ENCODE measurements around the gene RGS3. TPM values are rescaled to one million over a fixed set of nuclear protein-coding genes. Genes with fewer than 3 reads are reported as not detected.

The RGS3 gene
- total and polyA plus RNA-seq, 10 of the 15 experiments (the other 5 are each of a cell fraction or from before 2014, with no cell fraction given) = 2.9 to 138 (median 28.8) TPM

GRCh38 chr9:113465599-113466140, 2.1 kb downstream of the RGS3 start:
- H3K9me3 ChIP-seq (replicated peaks; ENCODE audit: control insufficient read depth, insufficient read depth, low read length) = no peaks in the 10 kb centered on the region; the same call in 1 of the 3 replicates
- SMC1A ChIA-PET (ENCODE audit: uncharacterized antibody, unreplicated experiment) = no interaction called here
- H2AFZ ChIP-seq (ENCODE audit: control insufficient read depth, low read depth, low read length) = no peak overlapping the region
- H3K27ac ChIP-seq (ENCODE audit: control insufficient read depth, insufficient read depth) = no peak overlapping the region
- intact Hi-C loops (cut with micrococcal nuclease; ENCODE audit: unreplicated experiment) = no loop called here
- H3K9ac ChIP-seq (ENCODE audit: control insufficient read depth, insufficient read depth, low read length) = no peak overlapping the region
- H4K20me1 ChIP-seq (ENCODE audit: control insufficient read depth, insufficient read depth) = no peaks in the 10 kb centered on the region
- H3K27me3 ChIP-seq (replicated peaks in 1 of 2; ENCODE audit: control insufficient read depth in 2 of 2, insufficient read depth in 2 of 2, low read length in 1 of 2) = no peaks in the 10 kb centered on the region
- RAD21 ChIA-PET (ENCODE audit: unreplicated experiment) = no interaction called here
- H3K36me3 ChIP-seq (ENCODE audit: control insufficient read depth in 2 of 2, insufficient read depth in 2 of 2, low read length in 1 of 2) = no peaks in the 10 kb centered on the region
- FAIRE-seq = no peak
- WGBS (ENCODE audit: insufficient coverage, insufficient replicate concordance, low lambda C conversion rate, missing lambda C conversion rate) = 6% methylated on average over 2 of the region's 2 CpGs
- no TSS peak for BruUV-seq (replicated peaks)
- POLR2A ChIA-PET = no interaction called here
- no peak overlapping the region for H3K4me2 ChIP-seq (ENCODE audit: control insufficient read depth, insufficient read depth)
- in situ Hi-C loops (cut with MboI) = loop anchor here (25.0 kb wide), 1 partner anchor 572 kb away; no protein-coding TSS in a partner anchor
- CTCF ChIA-PET = interaction anchor here (1.1 kb wide), 1 partner anchor 30 kb away, joined by 4 read pairs; no protein-coding TSS in a partner anchor
- DNase-seq (ENCODE audit: low read depth, low spot score) = no peak
- no peaks in the 10 kb centered on the region for H3K4me1 ChIP-seq (ENCODE audit: control insufficient read depth, insufficient read depth, low read length)
- H3K4me3 ChIP-seq = no peak overlapping the region
- no peaks in the 10 kb centered on the region for H3K79me2 ChIP-seq (ENCODE audit: control insufficient read depth, insufficient read depth, low read length)
- no peak for ATAC-seq
- TF ChIP-seq RAD51 (IDR thresholded peaks at IDR 0.05) = no peak
- TF ChIP-seq MYC (IDR thresholded peaks at IDR 0.05; ENCODE audit: insufficient read depth, insufficient read length, insufficient replicate concordance, low read length, severe bottlenecking) = no peak
- TF ChIP-seq IRF5 (IDR thresholded peaks at IDR 0.05; ENCODE audit: borderline replicate concordance) = no peak
- no peak for TF ChIP-seq USF1 (IDR thresholded peaks at IDR 0.05; ENCODE audit: borderline replicate concordance, extremely low read length, insufficient read depth, low read depth, low read length)
- TF ChIP-seq MEF2B (IDR thresholded peaks at IDR 0.05; ENCODE audit: partially characterized antibody, poor library complexity, severe bottlenecking) = no peak
- no peak for TF ChIP-seq DPF2 (IDR thresholded peaks at IDR 0.05)
- TF ChIP-seq SRF (IDR thresholded peaks at IDR 0.05; ENCODE audit: low read depth in 2 of 2, low read length in 2 of 2) = no peak
- no peak for TF ChIP-seq ZNF622 (IDR thresholded peaks at IDR 0.05)
- TF ChIP-seq NFYB (IDR thresholded peaks at IDR 0.05; ENCODE audit: insufficient read depth, low read depth, low read length) = no peak
- no peak for TF ChIP-seq SKIL (IDR thresholded peaks at IDR 0.05; ENCODE audit: low read depth, poor library complexity, severe bottlenecking)
- no peak for TF ChIP-seq MEF2A (IDR thresholded peaks at IDR 0.05; ENCODE audit: insufficient read depth, low read depth, low read length)
- no peak for TF ChIP-seq MTA2 (IDR thresholded peaks at IDR 0.05; ENCODE audit: low read depth)
- no peak for TF ChIP-seq E2F8 (IDR thresholded peaks at IDR 0.05; ENCODE audit: low read depth, partially characterized antibody)
- no peak for TF ChIP-seq ZNF217 (IDR thresholded peaks at IDR 0.05)
- no peak for TF ChIP-seq POLR2AphosphoS5 (IDR thresholded peaks at IDR 0.05; ENCODE audit: low read length)
- no peak for TF ChIP-seq GATAD2B (conservative IDR thresholded peaks at IDR 0.05; ENCODE audit: low read depth)
- TF ChIP-seq CBX3 (IDR thresholded peaks at IDR 0.05; ENCODE audit: borderline replicate concordance, low read depth) = no peak

Measured in GM12878 (cell line).